Measurements from ENCODE around the gene ITGA7. TPM values are rescaled to one million over a fixed set of nuclear protein-coding genes. Genes with fewer than 3 reads are reported as not detected.
"Not testable (repeated sequence)": the region's sequence is repeated elsewhere in the genome, so short reads cannot be mapped to it uniquely, and the experiment has no call there.

Gene ITGA7
- total RNA-seq, 2 experiments from 2014 or later = 3.1 TPM

- H3K4me1 Mint-ChIP-seq = peaks cover 10% of the 10 kb centered on the region
- peaks cover 12% of the 10 kb centered on the region for H3K9me3 Mint-ChIP-seq
- ChIA-PET POLR2A (no interaction called here), CTCF (no interaction called here)
- DNase-seq = no peak
- no peaks in the 10 kb centered on the region for H3K27me3 Mint-ChIP-seq
- H3K27ac Mint-ChIP-seq = no peak overlapping the region
- H3K36me3 Mint-ChIP-seq (ENCODE audit: low read depth) = no peaks in the 10 kb centered on the region
- no peak overlapping the region for H3K4me3 Mint-ChIP-seq
These were observed 56.4 kb downstream of the ITGA7 start for GRCh38 chr12:55651299-55651683.

- H3K27ac Mint-ChIP-seq; H3K27me3 Mint-ChIP-seq; H3K36me3 Mint-ChIP-seq (ENCODE audit: low read depth); H3K4me3 Mint-ChIP-seq; DNase-seq; CTCF ChIA-PET; POLR2A ChIA-PET: not testable (repeated sequence)
- Mint-ChIP-seq H3K4me1 (peaks cover 15% of the 10 kb centered on the region), H3K9me3 (peaks cover 14% of the 10 kb centered on the region)
These were observed 56.9 kb downstream of the ITGA7 start for GRCh38 chr12:55650620-55651298.

- H3K27me3 Mint-ChIP-seq = no peaks in the 10 kb centered on the region
- no peaks in the 10 kb centered on the region for H3K36me3 Mint-ChIP-seq (ENCODE audit: low read depth)
- no peak for DNase-seq
- H3K4me3 Mint-ChIP-seq = no peak overlapping the region
- ChIA-PET POLR2A (no interaction called here), CTCF (interaction anchor here (0.7 to 2.3 kb wide), 13 partner anchors 9 to 156 kb away, joined by 3 to 19 read pairs (median 3); partner anchors contain the start of gene BLOC1S1)
- peaks cover 6% of the 10 kb centered on the region for H3K9me3 Mint-ChIP-seq
- H3K4me1 Mint-ChIP-seq = peaks cover 26% of the 10 kb centered on the region
- H3K27ac Mint-ChIP-seq = peak overlapping the region; percentile 17
These were observed 60.7 kb downstream of the ITGA7 start for GRCh38 chr12:55647027-55647426.

GRCh38 chr12:55644591-55644990, 63.1 kb downstream of the ITGA7 start:
- H3K4me1 Mint-ChIP-seq = peaks cover 28% of the 10 kb centered on the region
- H3K27me3 Mint-ChIP-seq = no peaks in the 10 kb centered on the region
- H3K4me3 Mint-ChIP-seq = no peak overlapping the region
- ChIA-PET POLR2A (no interaction called here), CTCF (interaction anchor here (0.5 to 1.6 kb wide), 3 partner anchors 12 to 185 kb away, joined by 3 to 4 read pairs (median 3); partner anchors contain the start of gene DNAJC14)
- no peaks in the 10 kb centered on the region for H3K36me3 Mint-ChIP-seq (ENCODE audit: low read depth)
- no peak for DNase-seq
- H3K27ac Mint-ChIP-seq = no peak overlapping the region
- H3K9me3 Mint-ChIP-seq = peaks cover 2% of the 10 kb centered on the region

- H3K9me3 Mint-ChIP-seq = peaks cover 2% of the 10 kb centered on the region
- no peaks in the 10 kb centered on the region for H3K36me3 Mint-ChIP-seq (ENCODE audit: low read depth)
- peaks cover 31% of the 10 kb centered on the region for H3K4me1 Mint-ChIP-seq
- no peak overlapping the region for H3K4me3 Mint-ChIP-seq
- no peak overlapping the region for H3K27ac Mint-ChIP-seq
- peak; percentile 37 for DNase-seq
- H3K27me3 Mint-ChIP-seq = no peaks in the 10 kb centered on the region
- ChIA-PET CTCF (interaction anchor here (0.9 kb wide), 1 partner anchor 10 kb away, joined by 4 read pairs; no protein-coding TSS in a partner anchor), POLR2A (no interaction called here)
These were observed 65.0 kb downstream of the ITGA7 start for GRCh38 chr12:55642669-55643068.

GRCh38 chr12:55642267-55642666, 65.4 kb downstream of the ITGA7 start:
- H3K36me3 Mint-ChIP-seq (ENCODE audit: low read depth) = no peaks in the 10 kb centered on the region
- POLR2A ChIA-PET = no interaction called here
- CTCF ChIA-PET = interaction anchor here (0.9 kb wide), 1 partner anchor 9 kb away, joined by 4 read pairs; no protein-coding TSS in a partner anchor
- H3K9me3 Mint-ChIP-seq = peaks cover 2% of the 10 kb centered on the region
- DNase-seq = no peak
- no peak overlapping the region for H3K4me3 Mint-ChIP-seq
- peaks cover 35% of the 10 kb centered on the region for H3K4me1 Mint-ChIP-seq
- no peaks in the 10 kb centered on the region for H3K27me3 Mint-ChIP-seq
- H3K27ac Mint-ChIP-seq = peak overlapping the region; percentile 10

GRCh38 chr12:55641595-55641994, 66.1 kb downstream of the ITGA7 start:
- no peaks in the 10 kb centered on the region for H3K36me3 Mint-ChIP-seq (ENCODE audit: low read depth)
- H3K27ac Mint-ChIP-seq = no peak overlapping the region
- DNase-seq = no peak
- CTCF ChIA-PET = interaction anchor here (0.9 kb wide), 1 partner anchor 9 kb away, joined by 4 read pairs; no protein-coding TSS in a partner anchor
- H3K4me1 Mint-ChIP-seq = peaks cover 34% of the 10 kb centered on the region
- H3K27me3 Mint-ChIP-seq = no peaks in the 10 kb centered on the region
- peaks cover 2% of the 10 kb centered on the region for H3K9me3 Mint-ChIP-seq
- H3K4me3 Mint-ChIP-seq = no peak overlapping the region
- POLR2A ChIA-PET = no interaction called here

- Mint-ChIP-seq H3K27me3 (peaks cover 3% of the 10 kb centered on the region), H3K36me3 (ENCODE audit: low read depth) (no peaks in the 10 kb centered on the region), H3K4me1 (peaks cover 15% of the 10 kb centered on the region), H3K27ac (peak overlapping the region; percentile 84), H3K4me3 (peak overlapping the region; percentile 39), H3K9me3 (no peaks in the 10 kb centered on the region)
- ChIA-PET POLR2A (no interaction called here), CTCF (no interaction called here)
- DNase-seq = peak; percentile 51
These were observed 70.2 kb downstream of the ITGA7 start for GRCh38 chr12:55637467-55637866.

GRCh38 chr12:55636853-55637252, 70.9 kb downstream of the ITGA7 start, which contains the start of gene OR10P1:
OR10P1 (plus strand) TSS chr12:55636892; CDS start chr12:55636892, 0 bp downstream.
- Mint-ChIP-seq H3K27me3 (peaks cover 3% of the 10 kb centered on the region), H3K4me3 (peak within 1 kb of the TSS; percentile 39), H3K36me3 (ENCODE audit: low read depth) (no peaks in the 10 kb centered on the region), H3K27ac (peak within 1 kb of the TSS; percentile 84), H3K9me3 (no peaks in the 10 kb centered on the region), H3K4me1 (peaks cover 9% of the 10 kb centered on the region)
- DNase-seq = no peak
- ChIA-PET POLR2A (no interaction called here), CTCF (interaction anchor here (1.3 kb wide), 1 partner anchor 9 kb away, joined by 4 read pairs; no protein-coding TSS in a partner anchor)

- DNase-seq = no peak
These were observed 71.5 kb downstream of the ITGA7 start for GRCh38 chr12:55636116-55636655.

More at GRCh38 chr12:55636116-55636655, 71.5 kb downstream of the ITGA7 start:
- peaks cover 9% of the 10 kb centered on the region for H3K4me1 Mint-ChIP-seq
- no peaks in the 10 kb centered on the region for H3K36me3 Mint-ChIP-seq (ENCODE audit: low read depth)
- peaks cover 3% of the 10 kb centered on the region for H3K27me3 Mint-ChIP-seq
- H3K4me3 Mint-ChIP-seq = no peak overlapping the region
- ChIA-PET CTCF (interaction anchor here (1.2 to 1.3 kb wide), 2 partner anchors 9 to 20 kb away, joined by 3 to 4 read pairs; no protein-coding TSS in a partner anchor), POLR2A (no interaction called here)
- H3K9me3 Mint-ChIP-seq = no peaks in the 10 kb centered on the region
- H3K27ac Mint-ChIP-seq = no peak overlapping the region

Other genes with a start within 250 kb of the ITGA7 start
- not detected for gene OR6C70, start 237.8 kb downstream of the ITGA7 start, total RNA-seq
- not detected for gene OR6C68, start 215.5 kb downstream of the ITGA7 start, total RNA-seq
- not detected for gene OR6C4, start 158.3 kb downstream of the ITGA7 start, total RNA-seq
- not detected for gene OR2AP1, start 135.4 kb downstream of the ITGA7 start, total RNA-seq
- not detected for gene OR10P1, start 71.0 kb downstream of the ITGA7 start, total RNA-seq
- 100 to 1,000 TPM; 164 to 181 TPM for gene BLOC1S1, start 8.1 kb upstream of the ITGA7 start, total RNA-seq
- 10 to 100 TPM; 23.3 to 25.8 TPM for gene RDH5, start 12.5 kb upstream of the ITGA7 start, total RNA-seq
- gene CD63, start 21.1 kb upstream of the ITGA7 start, total RNA-seq = 100 to 1,000 TPM; 108 to 116 TPM
- 10 to 100 TPM in 1 of 2 experiments, 1 to 10 TPM in 1; 9.7 to 10.4 TPM for gene GDF11, start 35.2 kb upstream of the ITGA7 start, total RNA-seq
- 100 to 1,000 TPM in 1 of 2 experiments, 10 to 100 TPM in 1; 87.5 to 102 TPM for gene SARNP, start 109.8 kb upstream of the ITGA7 start, total RNA-seq
- 10 to 100 TPM; 52.7 to 67.1 TPM for gene ORMDL2, start 110.1 kb upstream of the ITGA7 start, total RNA-seq
- 10 to 100 TPM; 32.6 to 35.8 TPM for gene DNAJC14, start 121.7 kb upstream of the ITGA7 start, total RNA-seq
- not detected for gene MMP19, start 135.0 kb upstream of the ITGA7 start, total RNA-seq
- gene PYM1, start 220.0 kb upstream of the ITGA7 start, total RNA-seq = 10 to 100 TPM; 50.3 to 50.7 TPM
- 100 to 1,000 TPM; 766 to 771 TPM for gene DGKA, start 223.3 kb upstream of the ITGA7 start, total RNA-seq